GM21526 (cell line): ENCODE data around the gene CD81.
"Not testable (repeated sequence)": the region's sequence is repeated elsewhere in the genome, so short reads cannot be mapped to it uniquely, and the experiment has no call there.

ENCODE experiments used
- ATAC-seq: cut with Tn5 transposase; IDR thresholded peaks from one replicate; pipeline ENCODE4 v1.9.1; 2021; ENCODE audit warnings: moderate library complexity; ENCODE audit not compliant: unreplicated experiment, low FRiP score

CD81 gene

GRCh38 chr11:2376751-2377451 is at the start of gene CD81:
CD81 (plus strand) TSS chr11:2377310; CDS start chr11:2377550, 240 bp downstream.
- no peak for ATAC-seq

DNA sequence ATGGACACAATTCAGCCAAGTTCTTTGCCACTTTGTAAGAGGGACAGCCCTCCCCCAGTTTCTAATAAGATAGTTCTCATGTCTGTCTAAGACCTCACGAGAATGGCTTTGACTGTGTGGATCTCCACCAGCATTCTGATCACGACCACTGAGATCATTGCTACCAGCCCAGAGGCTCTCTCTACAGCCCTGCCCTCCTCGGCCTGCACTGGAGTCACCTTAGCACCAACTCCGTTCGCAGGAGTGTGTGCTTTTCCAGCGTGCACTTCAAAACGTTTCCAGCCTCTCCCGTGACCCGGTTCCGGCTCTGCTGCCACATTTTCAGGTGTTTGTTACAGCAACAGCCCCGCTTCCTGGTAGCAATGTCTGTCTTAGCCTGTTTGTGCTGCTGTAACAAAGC is 49.1 kb upstream of the CD81 start:
- no peak for ATAC-seq

DNA sequence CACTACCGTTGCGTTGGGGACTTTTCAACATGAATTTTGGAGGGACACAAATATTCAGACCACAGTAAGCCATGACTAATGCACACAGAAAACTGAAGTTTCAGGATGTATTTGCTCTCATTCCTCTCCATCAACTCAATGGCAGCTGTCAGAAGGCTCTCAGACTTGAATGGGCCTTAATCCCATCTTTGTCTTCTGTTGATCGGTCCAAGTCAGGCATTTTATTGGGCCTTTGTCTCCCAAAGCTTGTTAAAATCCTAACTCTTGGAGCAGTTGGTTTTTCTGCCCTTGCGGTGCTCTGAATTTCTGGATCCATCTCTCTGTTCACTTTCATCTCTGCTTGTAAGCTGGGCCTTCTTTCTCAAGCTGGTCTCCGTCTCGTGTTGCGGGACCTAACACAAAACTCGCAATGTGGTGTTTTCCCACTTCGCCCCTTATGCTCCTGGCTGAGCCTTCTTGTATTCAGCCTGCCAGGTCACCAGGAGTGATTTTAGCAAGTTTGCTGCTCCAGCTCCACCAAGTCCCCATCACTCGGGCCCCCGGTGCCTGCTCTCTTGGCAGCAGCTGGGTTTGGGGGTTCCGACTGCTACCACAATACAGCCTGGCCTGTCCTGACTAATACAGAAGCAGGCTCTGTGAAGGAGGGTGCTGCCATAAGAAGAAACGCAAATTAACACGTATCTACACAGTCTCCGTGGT is 48.3 kb upstream of the CD81 start:
- no peak for ATAC-seq

- no peak for ATAC-seq
These were observed 47.6 kb upstream of the CD81 start for GRCh38 chr11:2329551-2329950.

DNA sequence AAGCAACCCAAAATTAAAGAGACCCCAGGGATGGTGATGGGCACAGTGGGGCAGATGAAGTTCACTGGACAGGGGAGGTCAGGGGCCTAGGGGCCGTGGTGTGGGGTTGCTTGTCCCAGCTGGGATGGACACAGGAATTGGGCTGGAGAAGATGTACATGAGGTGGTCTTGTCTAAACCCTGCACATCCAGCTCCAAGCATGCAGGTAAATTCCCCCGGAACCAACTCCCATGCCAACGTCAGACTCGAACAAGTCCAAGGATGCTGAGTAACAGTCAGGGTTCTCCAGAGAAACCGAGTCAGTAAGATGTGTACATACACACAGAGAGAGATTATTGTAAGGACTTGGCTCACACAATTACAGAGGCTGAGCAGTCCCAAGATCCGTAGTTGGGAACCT is 46.4 kb upstream of the CD81 start:
- ATAC-seq: no peak

DNA sequence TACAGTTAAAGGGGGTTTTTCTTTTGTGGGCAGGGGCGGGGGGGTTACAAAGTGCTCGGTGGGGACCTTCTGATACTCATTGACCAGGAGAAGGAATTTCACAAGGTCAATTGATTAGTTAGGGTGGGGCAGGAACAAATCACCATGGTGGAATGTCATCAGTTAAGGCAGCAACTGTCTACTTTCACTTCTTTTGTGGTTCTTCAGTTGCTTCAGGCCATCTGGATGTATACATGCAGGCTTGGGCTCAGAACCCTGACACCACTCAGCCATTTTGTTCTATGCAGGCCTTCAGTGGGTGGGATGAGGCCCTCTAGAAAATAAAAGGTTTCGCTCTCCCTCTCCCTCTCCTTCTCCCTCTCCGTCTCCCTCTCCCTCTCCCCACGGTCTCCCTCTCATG is 45.7 kb upstream of the CD81 start:
- no peak for ATAC-seq

- not testable (repeated sequence) for ATAC-seq
These were observed 44.5 kb upstream of the CD81 start for GRCh38 chr11:2332569-2332968.

- not testable (repeated sequence) for ATAC-seq
These were observed 43.5 kb upstream of the CD81 start for GRCh38 chr11:2333486-2334205.

- ATAC-seq: not testable (repeated sequence)
These were observed 41.8 kb upstream of the CD81 start for GRCh38 chr11:2335286-2335685.

DNA sequence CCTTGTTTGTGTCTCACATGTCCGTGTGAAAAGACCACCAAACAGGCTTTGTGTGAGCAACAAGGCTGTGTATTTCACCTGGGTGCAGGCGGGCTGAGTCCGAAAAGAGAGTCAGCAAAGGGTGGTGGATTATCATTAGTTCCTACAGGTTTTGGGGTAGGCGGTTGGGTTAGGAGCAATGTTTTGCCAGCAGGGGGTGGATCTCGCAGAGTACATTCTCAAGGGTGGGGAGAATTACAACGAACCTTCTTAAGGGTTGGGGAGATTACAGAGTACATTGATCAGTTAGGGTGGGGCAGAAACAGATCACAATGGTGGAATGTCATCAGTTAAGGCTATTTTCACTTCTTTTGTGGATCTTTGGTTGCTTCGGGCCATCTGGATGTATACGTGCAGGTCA is 38.4 kb upstream of the CD81 start:
- ATAC-seq: not testable (repeated sequence)

DNA sequence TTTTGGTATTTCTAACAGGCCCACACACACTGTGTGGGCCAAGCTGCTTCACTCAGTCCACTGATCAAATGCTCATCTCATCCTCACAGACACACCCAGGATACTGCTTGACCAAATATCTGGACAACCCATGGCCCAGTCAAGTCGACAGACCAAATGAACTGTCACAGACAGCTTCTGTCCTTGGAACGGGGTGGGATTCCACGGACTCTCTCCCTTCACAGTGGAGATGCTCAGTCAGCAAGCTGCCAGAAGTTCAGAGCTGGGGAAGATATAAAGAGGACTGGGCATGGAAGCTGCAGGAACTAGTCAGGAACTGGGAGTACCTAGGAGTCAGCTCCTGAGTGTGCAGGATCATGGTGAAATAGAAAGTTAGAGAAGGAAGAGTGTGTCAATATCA is 34.6 kb upstream of the CD81 start:
- ATAC-seq: no peak

GRCh38 chr11:2342981-2343380 is 34.1 kb upstream of the CD81 start:
- ATAC-seq: no peak

DNA sequence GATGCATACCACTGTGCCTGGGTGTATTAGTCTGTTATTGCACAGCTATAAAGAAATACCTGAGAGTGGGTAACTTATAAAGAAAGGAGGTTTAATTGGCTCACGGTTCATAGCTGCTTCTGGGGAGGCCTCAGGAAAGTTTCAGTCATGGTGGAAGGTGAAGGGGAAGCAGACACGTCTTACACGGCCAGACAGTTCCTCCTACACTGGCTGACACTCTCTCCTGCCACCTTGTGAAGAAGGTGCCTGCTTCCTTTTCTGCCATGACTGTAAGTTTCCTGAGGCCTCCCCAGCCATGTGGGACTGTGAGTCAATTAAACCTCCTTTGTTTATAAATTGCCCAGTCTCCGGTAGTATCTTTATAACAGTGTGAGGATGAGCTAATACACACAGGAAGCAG is 33.6 kb upstream of the CD81 start:
- no peak for ATAC-seq

GRCh38 chr11:2345050-2345449 is 32.1 kb upstream of the CD81 start:
- ATAC-seq: no peak

DNA sequence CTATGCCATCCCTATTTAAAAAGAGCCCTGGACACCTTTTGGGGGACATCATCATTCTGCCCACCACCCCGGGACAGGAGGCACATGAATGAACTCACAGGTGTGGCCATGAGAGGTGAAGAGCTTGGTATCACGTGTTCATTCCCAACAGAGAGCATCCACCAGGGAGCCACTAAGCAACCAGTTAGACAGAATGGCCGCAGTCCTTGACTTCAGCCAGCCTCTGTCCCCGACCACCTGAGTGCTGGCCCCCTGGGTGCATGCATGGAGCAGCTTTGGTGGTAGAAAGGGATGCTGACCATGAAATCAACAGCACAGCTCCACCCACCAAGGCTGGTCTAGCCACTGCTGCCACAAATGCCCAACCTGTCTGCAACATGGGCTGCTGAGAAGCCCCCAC is 31.1 kb upstream of the CD81 start:
- ATAC-seq: no peak

DNA sequence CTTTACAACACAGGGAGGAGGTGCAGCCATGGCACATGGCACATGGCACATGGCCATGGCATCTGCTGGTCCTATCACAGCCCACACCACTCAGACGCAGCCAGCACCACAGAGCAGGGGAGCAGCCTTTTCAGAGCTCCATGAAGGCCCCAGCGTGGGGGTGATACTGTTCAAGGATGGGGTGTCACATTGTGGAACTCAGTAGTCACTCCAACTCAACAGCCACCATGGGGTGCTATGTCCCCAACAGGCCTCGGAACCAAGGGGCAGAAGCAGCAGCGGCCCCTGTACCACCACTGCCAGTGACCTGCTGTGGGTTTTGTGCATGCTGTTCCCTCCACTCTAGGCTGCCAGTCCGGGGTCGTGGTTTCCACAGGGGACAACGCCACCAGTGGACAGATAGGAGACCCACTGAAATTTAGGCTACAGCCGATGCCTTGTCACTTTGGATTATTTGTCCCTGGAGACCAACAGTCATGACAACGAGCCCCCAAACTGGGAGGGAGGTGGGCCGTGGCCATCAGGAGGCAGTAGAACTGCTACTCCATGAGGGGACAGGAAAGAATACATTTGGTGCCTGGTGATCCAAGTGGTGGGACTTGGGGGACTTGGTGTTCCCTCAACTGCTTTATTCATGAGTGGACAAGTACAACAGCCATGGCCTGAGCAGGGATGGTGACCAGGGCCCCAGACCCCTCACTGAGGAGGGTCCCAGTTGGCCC is 30.4 kb upstream of the CD81 start:
- no peak for ATAC-seq

- ATAC-seq: no peak
These were observed 29.7 kb upstream of the CD81 start for GRCh38 chr11:2347308-2347830.

DNA sequence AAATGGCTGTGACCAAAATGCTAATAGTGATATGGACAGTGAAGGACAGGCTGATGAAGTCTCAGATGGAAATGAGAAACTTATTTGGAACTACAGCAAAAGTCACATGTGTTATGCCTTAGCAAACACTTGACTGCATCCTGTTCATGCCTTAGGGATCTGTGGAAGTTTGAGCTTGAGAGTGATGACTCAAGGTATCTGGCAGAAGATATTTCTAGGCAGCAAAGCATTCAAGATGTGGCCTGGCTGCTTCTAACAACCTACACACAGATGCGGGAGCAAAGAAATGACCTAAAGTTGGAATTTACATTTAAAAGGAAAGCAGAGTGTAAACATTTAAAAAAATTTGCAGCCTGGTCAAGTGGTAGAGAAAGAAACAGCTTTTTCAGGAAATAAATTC is 28.1 kb upstream of the CD81 start:
- ATAC-seq: no peak

DNA sequence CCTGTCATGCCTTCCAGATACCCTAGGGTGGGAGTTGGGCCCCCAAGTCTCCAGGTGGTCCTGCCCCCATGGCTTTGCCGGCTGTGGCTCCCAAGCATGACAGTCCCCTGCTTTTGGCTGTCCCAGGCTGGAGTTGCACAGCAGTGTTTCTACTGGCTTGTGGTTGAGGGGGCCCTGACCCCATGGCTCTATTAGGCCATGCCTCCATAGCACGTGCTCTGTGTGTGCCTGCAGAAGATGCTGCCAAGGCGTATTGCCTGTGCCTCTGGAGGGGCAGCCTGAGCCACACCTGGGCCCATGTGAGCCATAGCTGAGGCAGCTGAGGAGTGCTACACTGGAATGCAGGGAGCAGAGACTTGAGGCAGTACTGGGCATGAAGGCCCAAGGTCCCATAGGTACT is 25.4 kb upstream of the CD81 start:
- no peak for ATAC-seq

GRCh38 chr11:2352420-2352819 is 24.7 kb upstream of the CD81 start:
- no peak for ATAC-seq
